Thyroid gland (tissue), 4 donors: ENCODE data around the gene TXLNG.

ENCODE experiments used
- CTCF ChIP-seq, 6 experiments: fragments of 200-600 bp in 3 of 6; fragments of 450-650 bp in 3 of 6; sonication (generic) in 3 of 6; IDR thresholded peaks; one replicate each; pipeline ENCODE4 v1.5.1; 2016 to 2019; ENCODE audit warnings: antibody characterized with exemption in 6 of 6, mild to moderate bottlenecking in 2 of 6, inconsistent platforms in 1 of 6, moderate library complexity in 1 of 6
- POLR2A ChIP-seq, 2 donors: fragments of 450-650 bp; IDR thresholded peaks; one replicate each; pipeline ENCODE4 v1.6.1; 2017; ENCODE audit warnings: antibody characterized with exemption in 2 of 2, mild to moderate bottlenecking in 2 of 2, moderate library complexity in 1 of 2

DNA sequence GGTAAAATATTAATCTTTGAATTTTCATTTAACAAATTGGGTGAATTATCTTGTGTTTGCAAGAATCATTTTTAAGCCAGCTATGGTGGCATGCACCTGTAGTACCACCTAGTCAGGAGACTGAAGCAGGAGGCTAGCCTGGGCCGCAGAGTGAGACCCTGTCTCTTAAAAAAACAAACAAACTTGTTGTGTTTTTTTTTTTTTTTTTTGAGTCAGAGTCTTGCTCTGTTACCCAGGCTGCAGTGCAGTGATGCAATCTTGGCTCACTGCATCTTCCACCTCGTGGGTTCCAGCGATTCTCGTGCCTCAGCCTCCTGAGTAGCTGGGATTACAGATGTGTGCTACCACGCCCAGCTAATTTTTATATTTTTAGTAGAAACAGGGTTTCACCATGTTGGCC is 2.2 kb downstream of the TXLNG start:
- TF ChIP-seq CTCF (IDR thresholded peaks at IDR 0.05) (no peak), POLR2A (IDR thresholded peaks at IDR 0.05) (no peak)
